Stimulated activated naive B cell treated with anti-CD40 and anti-IgM and Interleukin-4, amounts not matched to agents 10 μg/mL and 1 μg/mL and 100 μg/mL, for 72 hours (primary cell): ENCODE results near the gene F12.

ENCODE experiments used
- ATAC-seq, 2 donors: fragments of 150-1000 bp; cut with Tn5 transposase; replicated peaks; 2 replicates each; pipeline ENCODE4 v1.10.0; 2021; ENCODE audit warnings: moderate library complexity in 1 of 2
- DNase-seq: peaks from one replicate; pipeline ENCODE4 v3.0.0; 2021
- H3K27ac Mint-ChIP-seq: one replicate; pipeline ENCODE4 v1.8.0; 2022; ENCODE audit warnings: mild to moderate bottlenecking, mixed read lengths
- H3K27me3 Mint-ChIP-seq, 2 donors: one replicate each; pipeline ENCODE4 v1.8.0; 2022; ENCODE audit warnings: mixed read lengths in 2 of 2
- H3K36me3 Mint-ChIP-seq, 2 donors: one replicate each; pipeline ENCODE4 v1.8.0; 2022; ENCODE audit warnings: mixed read lengths in 2 of 2, mild to moderate bottlenecking in 1 of 2
- H3K4me1 Mint-ChIP-seq, 2 donors: one replicate each; pipeline ENCODE4 v1.8.0; 2022; ENCODE audit warnings: mixed read lengths in 2 of 2, mild to moderate bottlenecking in 1 of 2
- H3K4me3 Mint-ChIP-seq, 2 donors: one replicate each; pipeline ENCODE4 v1.8.0; 2022; ENCODE audit warnings: mild to moderate bottlenecking in 2 of 2, mixed read lengths in 2 of 2, moderate library complexity in 1 of 2
- H3K9me3 Mint-ChIP-seq, 2 donors: one replicate each; pipeline ENCODE4 v1.8.0; 2022; ENCODE audit warnings: mixed read lengths in 2 of 2, mild to moderate bottlenecking in 1 of 2

F12 gene

DNA sequence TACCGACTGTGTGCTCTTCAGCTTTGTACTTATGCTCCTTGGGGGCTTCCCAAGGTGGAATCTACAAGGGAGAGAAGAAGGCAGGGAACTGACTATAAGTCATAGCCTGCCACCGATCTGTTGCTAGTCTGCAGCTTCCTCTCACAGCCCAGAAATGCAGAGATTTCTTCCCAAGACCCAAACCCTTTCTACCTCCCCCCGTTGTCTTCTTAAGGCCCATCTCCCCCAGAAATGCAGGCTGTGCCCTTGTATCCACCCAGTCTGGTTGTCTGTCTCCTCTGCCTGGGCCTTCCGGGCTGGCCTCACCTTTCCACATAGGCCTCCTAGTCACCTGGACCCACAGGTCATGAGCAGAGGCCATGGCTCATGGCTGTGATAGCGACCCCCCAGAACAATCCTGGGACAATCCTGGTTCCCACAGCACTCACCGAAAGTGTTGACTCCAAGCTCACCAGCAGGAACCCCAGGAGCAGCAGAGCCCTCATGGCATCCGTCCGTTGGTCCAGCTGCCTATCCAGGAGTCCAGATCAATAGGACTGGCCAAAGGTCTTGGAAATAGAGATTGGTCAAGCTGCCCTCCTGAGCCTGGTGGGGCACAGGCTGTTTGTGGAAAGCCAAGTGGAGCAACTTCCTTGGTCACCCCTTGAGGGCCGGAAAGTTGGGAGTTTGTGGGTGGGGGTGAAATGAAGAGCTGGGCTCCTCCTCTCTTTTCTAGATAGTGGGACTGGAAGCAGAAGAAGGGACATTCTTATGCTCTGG is at the start of gene F12:
TSS of gene F12 (minus strand) at position 522 of the 759 bp plus-strand sequence. CDS start at position 485, 37 bp downstream.
- ATAC-seq (no peak), DNase-seq (no peak)
- Mint-ChIP-seq H3K27ac (no peak within 1 kb of the TSS), H3K4me3 (no peak within 1 kb of the TSS), H3K9me3 (no peaks in the 10 kb centered on the region), H3K36me3 (no peaks in the 10 kb centered on the region), H3K4me1 (peaks cover 22 to 29% of the 10 kb centered on the region in 2 donors), H3K27me3 (no peaks in the 10 kb centered on the region)

DNA sequence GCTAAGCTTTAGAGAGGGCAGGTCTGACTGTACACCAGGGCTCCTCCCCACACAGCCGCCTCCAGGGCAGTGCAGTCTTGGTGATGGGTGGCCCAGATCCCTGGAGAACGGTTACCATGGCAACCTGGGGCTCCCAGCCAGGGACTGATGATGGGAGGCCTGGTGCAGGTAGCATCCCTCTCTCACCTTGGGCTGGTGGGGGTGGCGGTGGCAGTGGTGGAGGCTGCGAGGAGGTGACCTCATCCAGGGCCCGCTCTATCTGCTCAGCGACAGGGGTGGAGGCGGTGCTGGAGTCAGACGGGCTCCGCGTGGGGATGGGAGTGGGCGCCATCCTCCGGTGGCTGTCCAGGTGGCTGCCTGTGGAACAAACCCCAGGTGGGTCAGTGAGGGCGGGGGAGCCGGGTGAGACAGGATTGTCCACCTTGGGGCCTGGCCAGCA is 49.6 kb upstream of the F12 start:
- Mint-ChIP-seq H3K4me3 (no peak overlapping the region), H3K27me3 (peaks cover 4 to 6% of the 10 kb centered on the region in 2 donors), H3K9me3 (no peaks in the 10 kb centered on the region), H3K27ac (no peak overlapping the region), H3K36me3 (peaks cover 0 to 1% of the 10 kb centered on the region in 2 donors), H3K4me1 (peaks cover 15 to 38% of the 10 kb centered on the region in 2 donors)
- no peak for DNase-seq
- ATAC-seq: no peak

DNA sequence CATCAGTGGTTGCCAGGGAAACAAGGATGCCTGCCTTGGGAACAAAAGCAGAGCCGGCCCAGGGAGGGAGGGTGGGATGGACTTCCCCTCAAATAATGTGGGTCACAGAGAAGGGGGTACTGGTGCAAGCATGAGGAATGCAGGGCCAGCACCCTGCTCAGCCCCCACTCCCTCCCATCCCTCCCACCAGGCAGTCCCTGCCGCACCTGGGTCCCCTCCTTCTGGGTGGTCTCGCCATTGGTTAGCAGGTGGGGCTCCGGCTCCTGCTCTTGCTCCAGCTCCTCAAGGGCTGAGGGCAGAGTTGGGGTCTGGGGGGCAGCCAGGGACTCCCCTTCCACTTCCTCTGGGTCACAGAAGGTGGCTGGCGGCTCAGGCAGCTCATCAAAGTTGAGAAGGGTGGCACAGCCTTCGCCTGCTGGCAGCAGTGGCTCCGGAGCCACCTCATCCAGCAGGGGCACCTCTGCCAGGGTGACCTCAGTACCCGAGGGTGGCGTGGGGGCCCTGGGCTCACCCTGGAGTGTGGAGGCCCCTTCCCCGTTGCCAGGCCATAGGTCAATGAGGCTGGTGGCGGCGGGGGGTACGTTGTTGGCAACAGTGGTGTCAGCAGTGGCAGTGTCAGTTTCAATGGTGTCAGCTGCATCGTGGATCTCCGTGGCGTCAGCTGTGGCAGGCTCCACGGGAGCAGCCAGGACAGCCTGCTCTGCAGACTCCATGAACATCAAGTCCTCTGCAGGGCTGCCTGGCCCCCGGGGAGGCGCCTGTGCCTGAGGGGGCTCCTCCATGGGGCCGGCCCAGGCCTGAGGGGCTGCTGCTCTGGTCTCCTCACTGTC is 48.7 kb upstream of the F12 start:
- no peaks in the 10 kb centered on the region for H3K9me3 Mint-ChIP-seq
- peaks cover 24 to 46% of the 10 kb centered on the region in 2 donors for H3K4me1 Mint-ChIP-seq
- peaks cover 0 to 1% of the 10 kb centered on the region in 2 donors for H3K36me3 Mint-ChIP-seq
- DNase-seq (no peak), ATAC-seq (no peak)
- H3K27ac Mint-ChIP-seq: no peak overlapping the region
- peaks cover 4 to 6% of the 10 kb centered on the region in 2 donors for H3K27me3 Mint-ChIP-seq
- no peak overlapping the region for H3K4me3 Mint-ChIP-seq

GRCh38 chr5:177456976-177457851 is 47.9 kb upstream of the F12 start:
- H3K27ac Mint-ChIP-seq: no peak overlapping the region

DNA sequence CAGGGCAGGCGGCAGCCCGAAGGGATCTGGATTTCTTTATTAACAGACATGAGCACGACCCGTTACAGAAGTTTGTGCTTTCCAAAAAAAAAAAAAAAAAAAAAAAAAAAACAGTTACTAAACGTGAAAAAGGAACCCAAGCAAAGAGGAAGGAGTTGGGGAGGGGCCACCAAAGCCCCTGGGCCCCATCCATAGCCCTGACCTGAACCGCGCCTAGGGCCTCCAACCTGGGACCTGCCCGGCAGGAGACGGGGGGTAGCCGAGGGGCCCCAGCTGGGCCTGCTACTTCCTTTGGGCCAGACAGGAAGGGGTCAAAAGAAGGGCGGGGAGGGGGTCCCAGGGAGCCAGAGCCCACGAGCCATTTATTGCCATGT is 47.2 kb upstream of the F12 start:
- Mint-ChIP-seq H3K4me3 (peak overlapping the region; percentile 83 to 86), H3K9me3 (no peaks in the 10 kb centered on the region), H3K4me1 (peaks cover 22 to 45% of the 10 kb centered on the region in 2 donors), H3K27ac (no peak overlapping the region), H3K27me3 (peaks cover 4% of the 10 kb centered on the region in 2 donors), H3K36me3 (peaks cover 0 to 1% of the 10 kb centered on the region in 2 donors)
- ATAC-seq: no peak
- no peak for DNase-seq

More at GRCh38 chr5:177456976-177457851, 47.9 kb upstream of the F12 start:
- DNase-seq (peak; percentile 66), ATAC-seq (peak; percentile 20 to 24)
- Mint-ChIP-seq H3K4me1 (peaks cover 26 to 46% of the 10 kb centered on the region in 2 donors), H3K36me3 (peaks cover 0 to 1% of the 10 kb centered on the region in 2 donors), H3K27me3 (peaks cover 4 to 6% of the 10 kb centered on the region in 2 donors), H3K4me3 (no peak overlapping the region), H3K9me3 (no peaks in the 10 kb centered on the region)

DNA sequence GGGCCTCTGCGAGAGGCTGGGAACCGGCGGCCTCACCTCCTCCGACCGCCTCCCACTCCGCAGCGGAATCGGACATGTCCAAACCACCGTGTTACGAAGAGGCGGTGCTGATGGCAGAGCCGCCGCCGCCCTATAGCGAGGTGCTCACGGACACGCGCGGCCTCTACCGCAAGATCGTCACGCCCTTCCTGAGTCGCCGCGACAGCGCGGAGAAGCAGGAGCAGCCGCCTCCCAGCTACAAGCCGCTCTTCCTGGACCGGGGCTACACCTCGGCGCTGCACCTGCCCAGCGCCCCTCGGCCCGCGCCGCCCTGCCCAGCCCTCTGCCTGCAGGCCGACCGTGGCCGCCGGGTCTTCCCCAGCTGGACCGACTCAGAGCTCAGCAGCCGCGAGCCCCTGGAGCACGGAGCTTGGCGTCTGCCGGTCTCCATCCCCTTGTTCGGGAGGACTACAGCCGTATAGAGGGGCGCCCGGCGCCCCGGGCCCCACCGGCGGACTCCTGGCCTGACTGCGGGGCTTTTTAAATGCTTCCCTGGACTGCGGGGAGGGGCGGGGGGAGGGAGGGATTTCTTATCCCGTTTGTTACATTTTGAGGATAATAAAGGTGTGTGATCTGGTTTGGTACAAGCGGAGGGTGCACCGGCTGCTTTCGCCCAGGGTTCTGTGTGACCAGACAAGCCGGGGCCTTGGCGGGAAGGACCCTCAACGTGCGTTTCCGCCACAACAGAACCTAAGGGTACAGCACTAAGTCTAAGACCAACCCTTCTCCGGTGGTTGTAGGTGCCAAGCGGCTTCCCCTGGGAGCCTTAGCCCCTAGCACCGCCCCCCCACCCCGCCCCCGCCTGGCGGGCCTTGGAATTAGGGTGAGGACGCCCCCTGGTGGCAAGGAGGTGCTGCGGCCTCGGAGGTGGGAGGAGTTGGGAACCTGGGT is 46.6 kb upstream of the F12 start:
- Mint-ChIP-seq H3K27ac (peak overlapping the region; percentile 82), H3K4me1 (peaks cover 19 to 44% of the 10 kb centered on the region in 2 donors), H3K4me3 (peak overlapping the region; percentile 83 to 86), H3K27me3 (no peaks in the 10 kb centered on the region), H3K9me3 (no peaks in the 10 kb centered on the region), H3K36me3 (peaks cover under 1 to 3% of the 10 kb centered on the region in 2 donors)
- DNase-seq (peak; percentile 83), ATAC-seq (peak; percentile 44 to 50)

DNA sequence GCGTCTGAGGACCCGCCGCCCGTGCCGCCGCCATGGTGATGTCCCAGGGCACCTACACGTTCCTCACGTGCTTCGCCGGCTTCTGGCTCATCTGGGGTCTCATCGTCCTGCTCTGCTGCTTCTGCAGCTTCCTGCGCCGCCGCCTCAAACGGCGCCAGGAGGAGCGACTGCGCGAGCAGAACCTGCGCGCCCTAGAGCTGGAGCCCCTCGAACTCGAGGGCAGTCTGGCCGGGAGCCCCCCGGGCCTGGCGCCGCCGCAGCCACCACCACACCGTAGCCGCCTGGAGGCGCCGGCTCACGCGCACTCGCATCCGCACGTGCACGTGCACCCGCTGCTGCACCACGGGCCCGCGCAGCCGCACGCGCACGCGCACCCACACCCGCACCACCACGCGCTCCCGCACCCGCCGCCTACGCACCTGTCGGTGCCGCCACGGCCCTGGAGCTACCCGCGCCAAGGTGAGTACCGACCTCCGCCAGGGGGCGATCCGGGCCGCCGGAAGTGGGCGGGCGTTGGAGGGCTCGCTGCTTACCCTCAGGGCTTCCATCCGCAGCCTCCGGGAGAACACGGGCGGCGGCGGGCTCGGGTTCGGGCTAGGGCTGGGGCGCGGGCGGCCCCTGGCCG is 45.8 kb upstream of the F12 start:
- ATAC-seq (peak; percentile 65 to 69), DNase-seq (peak; percentile 94)
- H3K4me3 Mint-ChIP-seq: peak overlapping the region; percentile 83 to 86
- H3K27me3 Mint-ChIP-seq: no peaks in the 10 kb centered on the region
- peaks cover 22 to 51% of the 10 kb centered on the region in 2 donors for H3K4me1 Mint-ChIP-seq
- no peaks in the 10 kb centered on the region for H3K9me3 Mint-ChIP-seq
- peak overlapping the region; percentile 79 for H3K27ac Mint-ChIP-seq
- H3K36me3 Mint-ChIP-seq: peaks cover 6 to 9% of the 10 kb centered on the region in 2 donors

- Mint-ChIP-seq H3K4me3 (peak overlapping the region; percentile 83 to 86), H3K9me3 (no peaks in the 10 kb centered on the region), H3K36me3 (peaks cover 6 to 9% of the 10 kb centered on the region in 2 donors), H3K4me1 (peaks cover 22 to 55% of the 10 kb centered on the region in 2 donors), H3K27ac (peak overlapping the region; percentile 79), H3K27me3 (no peaks in the 10 kb centered on the region)
- ATAC-seq: peak; percentile 62 to 64
- peak; percentile 93 for DNase-seq
These were observed 45.2 kb upstream of the F12 start for GRCh38 chr5:177454397-177455035.

- peak overlapping the region; percentile 95 for H3K27ac Mint-ChIP-seq
- H3K36me3 Mint-ChIP-seq: peaks cover 6 to 9% of the 10 kb centered on the region in 2 donors
- no peaks in the 10 kb centered on the region for H3K27me3 Mint-ChIP-seq
- H3K4me3 Mint-ChIP-seq: peak overlapping the region; percentile 83 to 94
- ATAC-seq (peak; percentile 15 to 19), DNase-seq (no peak)
- no peaks in the 10 kb centered on the region for H3K9me3 Mint-ChIP-seq
- H3K4me1 Mint-ChIP-seq: peaks cover 25 to 61% of the 10 kb centered on the region in 2 donors
These were observed 44.6 kb upstream of the F12 start for GRCh38 chr5:177453852-177454396.

GRCh38 chr5:177452688-177453638 is 43.6 kb upstream of the F12 start:
- Mint-ChIP-seq H3K36me3 (peaks cover 6 to 9% of the 10 kb centered on the region in 2 donors), H3K27me3 (no peaks in the 10 kb centered on the region), H3K4me1 (peaks cover 33 to 70% of the 10 kb centered on the region in 2 donors), H3K27ac (peak overlapping the region; percentile 95), H3K9me3 (no peaks in the 10 kb centered on the region), H3K4me3 (peak overlapping the region; percentile 83 to 94)
- ATAC-seq (no peak), DNase-seq (no peak)

GRCh38 chr5:177450667-177451424 is 41.5 kb upstream of the F12 start:
- no peaks in the 10 kb centered on the region for H3K27me3 Mint-ChIP-seq
- DNase-seq: no peak
- no peak for ATAC-seq
- H3K27ac Mint-ChIP-seq: peak overlapping the region; percentile 76
- peaks cover 6 to 7% of the 10 kb centered on the region in 2 donors for H3K36me3 Mint-ChIP-seq
- H3K4me1 Mint-ChIP-seq: peaks cover 37 to 63% of the 10 kb centered on the region in 2 donors
- no peak overlapping the region for H3K4me3 Mint-ChIP-seq
- no peaks in the 10 kb centered on the region for H3K9me3 Mint-ChIP-seq
